NCI-H748 treated with DMSO at 0.1 percent for 48 hours (cell line): Measurements from ENCODE around the gene COL27A1.
"Not testable (repeated sequence)": the region's sequence is repeated elsewhere in the genome, so short reads cannot be mapped to it uniquely, and the experiment has no call there.

Experiments
- DNase-seq: peaks from one replicate; lab custom pipeline; 2025; lab: John Stamatoyannopoulos, UW

Gene COL27A1

GRCh38 chr9:114324492-114324891 lies 169.2 kb downstream of the COL27A1 start:
- no peak for DNase-seq

GRCh38 chr9:114324965-114325364 lies 169.6 kb downstream of the COL27A1 start:
- DNase-seq = not testable (repeated sequence)

GRCh38 chr9:114325684-114326254 lies 170.4 kb downstream of the COL27A1 start:
- not testable (repeated sequence) for DNase-seq

GRCh38 chr9:114327749-114328148 lies 172.4 kb downstream of the COL27A1 start:
- no peak for DNase-seq

GRCh38 chr9:114328357-114328820 lies 173.1 kb downstream of the COL27A1 start:
- DNase-seq = not testable (repeated sequence)

- not testable (repeated sequence) for DNase-seq
These were observed 173.7 kb downstream of the COL27A1 start for GRCh38 chr9:114328937-114329624.

- DNase-seq = not testable (repeated sequence)
These were observed 174.3 kb downstream of the COL27A1 start, which contains the start of gene ORM2 for GRCh38 chr9:114329625-114330022. Gene ORM2, plus strand, starts transcription at chr9:114329869. Its CDS starts 36 bp downstream, at chr9:114329905.

- no peak for DNase-seq
These were observed 175.3 kb downstream of the COL27A1 start for GRCh38 chr9:114330636-114331035.

- not testable (repeated sequence) for DNase-seq
These were observed 176.2 kb downstream of the COL27A1 start for GRCh38 chr9:114331229-114332195.

GRCh38 chr9:114332474-114333040 lies 177.2 kb downstream of the COL27A1 start:
- DNase-seq = not testable (repeated sequence)

GRCh38 chr9:114333718-114334117 lies 178.4 kb downstream of the COL27A1 start:
- DNase-seq = not testable (repeated sequence)

- DNase-seq = no peak
These were observed 179.2 kb downstream of the COL27A1 start for GRCh38 chr9:114334490-114334889.

GRCh38 chr9:114335745-114336144 lies 180.4 kb downstream of the COL27A1 start:
- DNase-seq = no peak

GRCh38 chr9:114336157-114336556 lies 180.8 kb downstream of the COL27A1 start:
- no peak for DNase-seq

GRCh38 chr9:114336699-114337395 lies 181.5 kb downstream of the COL27A1 start:
- no peak for DNase-seq

- no peak for DNase-seq
These were observed 182.8 kb downstream of the COL27A1 start for GRCh38 chr9:114338187-114338586.

GRCh38 chr9:114339130-114339908 lies 184.0 kb downstream of the COL27A1 start:
- DNase-seq = no peak

- DNase-seq = no peak
These were observed 186.0 kb downstream of the COL27A1 start for GRCh38 chr9:114341152-114341830.

GRCh38 chr9:114341991-114342390 lies 186.7 kb downstream of the COL27A1 start:
- no peak for DNase-seq
